ENCODE data around the gene SLC25A22.

DNA sequence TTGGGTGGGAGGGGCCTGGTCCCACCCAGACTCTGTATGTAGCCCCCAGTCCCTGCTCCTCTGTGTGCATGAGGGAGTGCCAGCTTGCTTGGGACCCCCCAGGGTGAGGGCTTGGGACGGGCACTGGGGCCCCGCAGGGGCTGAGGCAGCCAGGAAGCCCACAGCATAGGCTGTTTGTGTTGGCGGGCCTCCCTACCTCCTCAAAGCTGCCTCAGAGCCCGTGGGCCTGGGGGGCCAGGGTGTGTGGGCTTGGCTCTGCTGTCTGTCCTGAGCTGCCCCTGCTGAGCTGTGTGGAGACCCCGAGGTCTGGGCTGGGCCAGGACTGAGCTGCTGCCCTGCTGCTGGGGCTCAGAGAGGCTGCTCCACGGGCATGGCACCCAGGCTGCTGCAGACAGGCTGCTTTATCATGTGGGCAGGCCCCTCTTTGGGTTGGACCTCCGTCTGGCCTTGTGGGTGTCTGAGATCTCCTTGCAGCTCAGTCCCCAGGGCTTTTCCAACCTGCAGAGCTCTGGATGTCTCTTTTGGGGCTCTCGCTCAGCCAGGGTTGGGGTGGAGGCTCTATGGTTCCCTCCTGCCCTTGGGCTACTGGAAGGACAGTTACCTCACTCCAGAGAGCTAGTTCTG, 47.9 kb upstream of the SLC25A22 start:
- TF ChIP-seq SIN3A (IDR thresholded peaks at IDR 0.05; ENCODE audit: borderline replicate concordance, insufficient read depth, low read length) = no peak
- TF ChIP-seq, protein P1, sequence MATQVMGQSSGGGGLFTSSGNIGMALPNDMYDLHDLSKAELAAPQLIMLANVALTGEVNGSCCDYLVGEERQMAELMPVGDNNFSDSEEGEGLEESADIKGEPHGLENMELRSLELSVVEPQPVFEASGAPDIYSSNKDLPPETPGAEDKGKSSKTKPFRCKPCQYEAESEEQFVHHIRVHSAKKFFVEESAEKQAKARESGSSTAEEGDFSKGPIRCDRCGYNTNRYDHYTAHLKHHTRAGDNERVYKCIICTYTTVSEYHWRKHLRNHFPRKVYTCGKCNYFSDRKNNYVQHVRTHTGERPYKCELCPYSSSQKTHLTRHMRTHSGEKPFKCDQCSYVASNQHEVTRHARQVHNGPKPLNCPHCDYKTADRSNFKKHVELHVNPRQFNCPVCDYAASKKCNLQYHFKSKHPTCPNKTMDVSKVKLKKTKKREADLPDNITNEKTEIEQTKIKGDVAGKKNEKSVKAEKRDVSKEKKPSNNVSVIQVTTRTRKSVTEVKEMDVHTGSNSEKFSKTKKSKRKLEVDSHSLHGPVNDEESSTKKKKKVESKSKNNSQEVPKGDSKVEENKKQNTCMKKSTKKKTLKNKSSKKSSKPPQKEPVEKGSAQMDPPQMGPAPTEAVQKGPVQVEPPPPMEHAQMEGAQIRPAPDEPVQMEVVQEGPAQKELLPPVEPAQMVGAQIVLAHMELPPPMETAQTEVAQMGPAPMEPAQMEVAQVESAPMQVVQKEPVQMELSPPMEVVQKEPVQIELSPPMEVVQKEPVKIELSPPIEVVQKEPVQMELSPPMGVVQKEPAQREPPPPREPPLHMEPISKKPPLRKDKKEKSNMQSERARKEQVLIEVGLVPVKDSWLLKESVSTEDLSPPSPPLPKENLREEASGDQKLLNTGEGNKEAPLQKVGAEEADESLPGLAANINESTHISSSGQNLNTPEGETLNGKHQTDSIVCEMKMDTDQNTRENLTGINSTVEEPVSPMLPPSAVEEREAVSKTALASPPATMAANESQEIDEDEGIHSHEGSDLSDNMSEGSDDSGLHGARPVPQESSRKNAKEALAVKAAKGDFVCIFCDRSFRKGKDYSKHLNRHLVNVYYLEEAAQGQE (IDR thresholded peaks at IDR 0.05; ENCODE audit: insufficient read depth in 1 of 2, low read depth in 2 of 2, low read length in 2 of 2) = no peak
- no peak for TF ChIP-seq TAF1 (IDR thresholded peaks at IDR 0.05; ENCODE audit: borderline replicate concordance, insufficient read depth, low read length)
